Neuron (in vitro differentiated cells): ENCODE measurements around the gene GNB2.
"Not testable (repeated sequence)": the region's sequence is repeated elsewhere in the genome, so short reads cannot be mapped to it uniquely, and the experiment has no call there.

ENCODE experiments used
- H2AFZ ChIP-seq: one replicate; pipeline ENCODE4 v1.6.1; 2013; ENCODE audit warnings: low read depth, mild to moderate bottlenecking, inconsistent platforms, low read length, moderate library complexity
- H3K27me3 ChIP-seq: one replicate; pipeline ENCODE4 v1.6.1; 2013; ENCODE audit warnings: low read length; ENCODE audit not compliant: insufficient read depth
- H3K36me3 ChIP-seq: one replicate; pipeline ENCODE4 v1.6.1; 2013; ENCODE audit warnings: low read length; ENCODE audit not compliant: insufficient read depth
- H3K4me1 ChIP-seq: one replicate; pipeline ENCODE4 v1.6.1; 2013; ENCODE audit warnings: low read length; ENCODE audit not compliant: insufficient read depth
- H3K4me3 ChIP-seq: 2 replicates; pipeline ENCODE4 v1.5.1; 2013; ENCODE audit warnings: mild to moderate bottlenecking, low read length, moderate library complexity
- H3K9me3 ChIP-seq: one replicate; pipeline ENCODE4 v1.6.1; 2013; ENCODE audit warnings: low read length

GNB2 gene

DNA sequence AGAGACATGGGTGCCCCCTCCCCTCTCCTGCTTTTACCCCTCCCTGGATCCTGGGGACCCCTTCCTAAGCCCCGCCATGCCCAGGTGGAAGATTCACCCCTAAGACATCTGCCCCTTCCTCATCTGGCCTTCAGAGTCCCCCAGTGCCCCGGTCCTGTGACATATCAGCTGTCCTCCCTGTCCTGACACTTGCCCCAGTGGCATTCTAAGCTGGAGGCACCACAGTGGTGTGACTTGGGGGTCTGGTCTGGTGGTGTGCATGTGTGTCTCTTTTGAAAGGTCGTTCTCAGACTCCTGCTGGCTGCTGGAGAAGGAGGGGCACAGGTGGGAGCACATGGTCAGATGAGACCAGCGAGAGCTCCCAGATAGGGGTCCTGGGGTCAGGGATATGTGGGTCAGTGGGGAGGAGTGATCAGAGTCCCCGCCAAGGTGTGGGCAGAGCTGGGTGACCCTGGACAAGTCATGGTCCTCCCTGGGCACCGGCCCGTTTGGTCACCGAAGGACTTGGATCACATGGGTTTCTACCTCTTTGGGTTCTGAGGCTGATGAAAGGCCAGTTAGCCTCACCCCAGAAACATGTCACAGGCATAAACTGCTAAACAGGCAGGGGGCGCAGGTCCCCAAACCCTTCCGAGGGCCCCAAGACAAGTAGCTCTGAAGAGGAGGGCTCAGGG lies 31.5 kb upstream of the GNB2 start:
- Histone ChIP-seq H3K27me3 (no peaks in the 10 kb centered on the region), H3K9me3 (no peaks in the 10 kb centered on the region), H2AFZ (no peak overlapping the region), H3K4me1 (peaks cover 4% of the 10 kb centered on the region), H3K4me3 (no peak overlapping the region), H3K36me3 (no peaks in the 10 kb centered on the region)

DNA sequence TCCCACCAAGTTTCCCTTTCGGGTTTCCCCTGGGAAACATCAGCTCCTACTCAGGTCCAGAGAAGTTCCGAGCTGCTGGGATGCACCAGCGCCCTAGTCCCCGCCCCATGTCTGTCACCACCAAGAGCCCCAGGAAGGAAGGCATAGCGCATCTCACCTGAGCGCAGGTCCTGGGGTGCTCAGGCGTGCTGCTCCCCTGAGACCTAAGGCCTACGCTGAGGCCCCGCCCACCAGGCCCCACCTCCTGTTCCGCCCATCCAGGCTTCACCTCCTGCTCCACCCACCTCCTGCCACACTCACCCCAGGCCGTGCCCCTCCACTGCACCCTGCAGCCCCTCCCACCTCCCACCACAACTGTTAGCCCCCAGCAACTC lies 31.0 kb upstream of the GNB2 start:
- Histone ChIP-seq H3K4me3 (no peak overlapping the region), H3K4me1 (peaks cover 4% of the 10 kb centered on the region), H2AFZ (no peak overlapping the region), H3K9me3 (no peaks in the 10 kb centered on the region), H3K27me3 (no peaks in the 10 kb centered on the region), H3K36me3 (no peaks in the 10 kb centered on the region)

GRCh38 chr7:100649826-100650565 lies 23.5 kb upstream of the GNB2 start:
- Histone ChIP-seq H3K9me3 (no peaks in the 10 kb centered on the region), H3K27me3 (no peaks in the 10 kb centered on the region), H3K4me1 (no peaks in the 10 kb centered on the region), H3K36me3 (no peaks in the 10 kb centered on the region), H3K4me3 (no peak overlapping the region), H2AFZ (no peak overlapping the region)

DNA sequence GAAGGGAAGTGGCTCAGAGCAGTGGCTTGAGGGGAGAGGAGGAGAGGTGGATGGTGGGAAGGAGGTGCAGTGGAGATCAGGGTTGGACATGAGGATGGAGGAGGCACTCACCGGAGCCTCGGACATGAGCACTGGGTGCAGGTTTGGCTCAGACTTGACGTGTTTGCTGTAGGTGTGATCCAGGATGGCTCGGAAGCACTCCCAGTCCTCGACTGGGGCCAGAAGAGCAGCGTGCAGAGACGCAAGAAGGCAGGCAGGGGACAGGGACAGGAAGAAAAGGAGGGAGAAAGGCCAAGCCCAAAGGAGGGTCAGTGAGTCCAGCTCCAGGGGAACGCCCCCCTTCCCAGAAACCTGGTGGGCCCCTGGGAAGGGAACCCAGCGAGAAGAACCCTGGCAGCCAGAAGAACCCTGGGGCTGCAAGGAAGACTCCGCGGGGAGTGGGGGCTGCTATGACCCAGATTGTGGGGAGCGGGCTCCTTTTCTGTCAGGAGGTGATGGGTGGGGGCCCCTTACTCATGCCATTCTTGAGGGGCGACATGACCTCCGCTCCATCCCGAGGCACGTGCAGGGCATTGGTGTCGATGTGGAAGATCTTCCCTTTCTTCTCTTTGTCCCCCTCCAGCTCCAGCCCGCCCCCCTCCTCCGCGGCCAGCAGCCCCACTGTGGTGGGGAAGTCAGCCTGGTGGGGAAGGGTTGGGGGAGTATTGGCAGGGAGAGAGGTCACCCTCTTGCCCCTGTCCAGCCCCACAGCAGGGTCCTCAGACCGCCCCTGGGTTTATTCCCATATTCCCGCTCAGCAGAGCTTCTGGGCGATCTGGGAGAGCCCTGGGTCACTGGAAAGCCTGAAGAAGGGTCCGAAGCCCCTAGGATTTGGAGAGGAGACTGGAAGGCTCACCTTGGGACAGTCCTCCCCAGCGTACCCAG lies 18.4 kb upstream of the GNB2 start:
- peaks cover 1% of the 10 kb centered on the region for H3K27me3 ChIP-seq
- H3K4me3 ChIP-seq, result peak overlapping the region; percentile 54
- peak overlapping the region; percentile 81 for H2AFZ ChIP-seq
- peaks cover 9% of the 10 kb centered on the region for H3K4me1 ChIP-seq
- H3K9me3 ChIP-seq, result no peaks in the 10 kb centered on the region
- H3K36me3 ChIP-seq, result no peaks in the 10 kb centered on the region

GRCh38 chr7:100655908-100656674 lies 17.4 kb upstream of the GNB2 start, which contains the start of gene ACTL6B:
Gene ACTL6B (minus strand): TSS chr7:100656448. CDS start chr7:100656354, 94 bp downstream.
- peak within 1 kb of the TSS; percentile 81 for H2AFZ ChIP-seq
- peak within 1 kb of the TSS; percentile 54 for H3K4me3 ChIP-seq
- no peaks in the 10 kb centered on the region for H3K36me3 ChIP-seq
- peaks cover 3% of the 10 kb centered on the region for H3K27me3 ChIP-seq
- H3K9me3 ChIP-seq, result no peaks in the 10 kb centered on the region
- peaks cover 9% of the 10 kb centered on the region for H3K4me1 ChIP-seq

GRCh38 chr7:100662194-100662776 lies 11.3 kb upstream of the GNB2 start:
- H3K36me3 ChIP-seq, H3K9me3 ChIP-seq, H3K4me1 ChIP-seq, H3K27me3 ChIP-seq, H3K4me3 ChIP-seq, H2AFZ ChIP-seq: not testable (repeated sequence)

DNA sequence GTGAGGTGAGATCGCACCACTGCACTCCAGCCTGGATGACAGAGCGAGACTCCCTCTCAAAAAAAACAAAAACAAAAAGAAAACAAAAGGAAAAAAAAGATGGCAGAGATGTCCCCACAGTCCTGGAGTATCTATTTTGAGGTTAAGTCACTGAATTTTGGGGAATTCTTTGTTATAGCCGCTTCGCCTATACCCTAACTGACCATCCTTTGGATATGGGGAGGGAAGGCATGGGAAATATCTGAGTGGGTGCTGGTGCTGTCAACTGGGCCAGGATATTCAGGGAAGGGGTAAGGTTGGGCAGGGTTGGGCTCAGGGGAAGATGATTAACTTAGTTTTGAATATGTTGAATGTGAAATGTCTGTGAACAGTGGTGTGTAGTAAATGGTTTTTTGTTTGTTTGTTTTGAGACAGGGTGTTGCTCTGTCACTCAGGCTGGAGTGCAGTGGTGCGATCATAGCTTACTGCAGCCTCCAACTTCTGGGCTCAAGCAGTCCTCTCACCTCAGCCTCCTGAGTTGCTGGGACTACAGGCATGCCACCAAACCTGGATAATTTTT lies 8.3 kb upstream of the GNB2 start:
- no peaks in the 10 kb centered on the region for H3K4me1 ChIP-seq
- no peak overlapping the region for H2AFZ ChIP-seq
- peaks cover 1% of the 10 kb centered on the region for H3K27me3 ChIP-seq
- H3K4me3 ChIP-seq, result no peak overlapping the region
- H3K36me3 ChIP-seq, result no peaks in the 10 kb centered on the region
- no peaks in the 10 kb centered on the region for H3K9me3 ChIP-seq

DNA sequence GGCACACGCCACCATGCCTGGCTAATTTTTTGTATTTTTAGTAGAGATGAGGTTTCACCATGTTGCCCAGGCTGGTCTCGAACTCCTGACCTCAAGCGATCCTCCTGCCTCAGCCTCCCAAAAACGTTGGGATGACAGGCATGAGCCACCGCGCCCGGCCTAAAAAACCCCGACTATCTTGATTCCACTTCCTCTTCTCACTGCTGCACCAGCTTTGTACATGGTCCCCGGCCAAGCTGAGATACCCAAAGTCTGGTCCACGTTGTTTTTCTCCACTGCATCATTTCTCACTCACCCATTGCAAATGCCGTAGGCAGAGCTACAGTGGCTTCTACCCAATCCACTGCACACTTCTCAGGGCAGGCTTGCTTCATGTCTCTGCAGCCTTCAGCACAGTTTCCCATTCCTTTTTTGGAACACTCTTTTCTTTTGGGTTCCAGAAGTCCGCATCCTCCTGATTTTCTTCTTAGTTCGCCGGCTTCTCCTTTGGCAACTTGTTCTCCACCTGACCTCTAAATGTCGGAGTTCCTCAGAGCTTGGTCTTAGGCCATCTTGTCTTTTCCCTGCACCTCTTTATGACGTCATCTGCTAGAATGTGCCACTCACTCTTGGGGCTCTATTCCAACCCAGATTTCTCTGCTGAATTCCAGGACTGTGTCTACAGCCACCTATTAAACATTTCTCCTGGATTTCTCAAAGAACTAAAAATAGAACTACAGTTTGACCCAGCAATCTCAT lies 6.0 kb upstream of the GNB2 start:
- H3K36me3 ChIP-seq, result no peaks in the 10 kb centered on the region
- H3K27me3 ChIP-seq, result no peaks in the 10 kb centered on the region
- no peaks in the 10 kb centered on the region for H3K9me3 ChIP-seq
- H2AFZ ChIP-seq, result no peak overlapping the region
- H3K4me3 ChIP-seq, result no peak overlapping the region
- no peaks in the 10 kb centered on the region for H3K4me1 ChIP-seq

DNA sequence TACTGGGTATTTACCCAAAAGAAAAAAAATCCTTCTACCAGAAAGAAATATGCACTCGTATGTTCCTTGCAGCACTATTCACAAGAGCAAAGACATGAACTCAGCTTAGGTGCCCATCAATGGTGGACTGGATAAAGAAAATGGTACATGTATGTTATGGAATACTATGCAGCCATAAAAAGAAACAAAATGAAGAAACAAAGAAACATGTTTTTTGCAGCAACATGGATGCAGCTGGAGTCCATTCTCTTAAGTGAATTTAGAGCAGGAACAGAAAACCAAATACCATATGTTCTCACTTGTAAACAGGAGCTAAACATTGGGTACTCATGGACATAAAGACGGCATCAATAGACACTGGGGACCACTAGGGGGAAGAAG lies 5.5 kb upstream of the GNB2 start:
- H3K4me1 ChIP-seq, result no peaks in the 10 kb centered on the region
- H3K27me3 ChIP-seq, result no peaks in the 10 kb centered on the region
- no peaks in the 10 kb centered on the region for H3K36me3 ChIP-seq
- no peak overlapping the region for H2AFZ ChIP-seq
- H3K9me3 ChIP-seq, result no peaks in the 10 kb centered on the region
- H3K4me3 ChIP-seq, result no peak overlapping the region

GRCh38 chr7:100669106-100669505 lies 4.4 kb upstream of the GNB2 start:
- H2AFZ ChIP-seq, result not testable (repeated sequence)

DNA sequence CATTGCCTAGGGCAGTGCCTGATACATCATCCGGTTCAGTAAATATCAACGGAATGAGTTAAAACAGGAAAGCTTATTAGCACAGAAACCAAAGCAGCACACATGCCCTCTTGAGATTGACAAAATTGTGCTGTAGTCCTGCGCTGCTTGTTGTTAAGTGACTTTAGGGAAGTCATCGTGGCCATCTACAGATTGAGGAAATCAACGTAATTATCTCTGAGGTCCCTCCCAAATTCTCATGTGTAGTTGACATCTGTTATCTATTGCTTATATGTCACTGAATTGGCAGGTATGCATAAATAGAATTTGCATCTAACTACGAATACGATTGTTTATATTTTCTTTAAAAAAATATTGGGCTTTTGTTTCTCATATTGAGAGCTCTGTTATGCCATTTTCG lies 3.5 kb upstream of the GNB2 start:
- Histone ChIP-seq H3K4me1 (no peaks in the 10 kb centered on the region), H3K9me3 (no peaks in the 10 kb centered on the region), H3K27me3 (no peaks in the 10 kb centered on the region), H3K4me3 (no peak overlapping the region), H3K36me3 (no peaks in the 10 kb centered on the region), H2AFZ (no peak overlapping the region)

More at GRCh38 chr7:100669106-100669505, 4.4 kb upstream of the GNB2 start:
- not testable (repeated sequence) for H3K4me1 ChIP-seq, H3K4me3 ChIP-seq, H3K36me3 ChIP-seq, H3K9me3 ChIP-seq, H3K27me3 ChIP-seq
